ENCODE data around the gene PCYOX1L. TPM values are rescaled to one million over a fixed set of nuclear protein-coding genes. Genes with fewer than 3 reads are reported as not detected.

Gene PCYOX1L
- total and polyA plus RNA-seq, 2 donors (not counting 1 experiment from before 2014, with no cell fraction given), result 7.6 to 9.1 TPM

- Histone ChIP-seq H3K36me3 (ENCODE audit: control insufficient read depth, insufficient read depth, low read length) (peaks cover 14% of the 10 kb centered on the region), H2AFZ (ENCODE audit: low read length) (no peak overlapping the region), H3K9ac (ENCODE audit: insufficient read depth, low read length) (no peak overlapping the region), H3K79me2 (ENCODE audit: control insufficient read depth, insufficient read depth, low read length) (peaks cover 22% of the 10 kb centered on the region), H3K4me3 (replicated peaks in 1 of 4; ENCODE audit: control extremely low read depth in 1 of 4, insufficient read depth in 1 of 4, low read depth in 3 of 4, low read length in 4 of 4) (no peak overlapping the region), H3K4me1 (ENCODE audit: control insufficient read depth, extremely low read depth, insufficient read depth, low read length) (peaks cover 4% of the 10 kb centered on the region), H3K9me3 (ENCODE audit: control insufficient read depth, insufficient read depth, low read depth, low read length) (no peaks in the 10 kb centered on the region), H3K27me3 (ENCODE audit: control insufficient read depth, insufficient read depth, low read length) (no peaks in the 10 kb centered on the region), H3K27ac (ENCODE audit: insufficient read depth, low read length) (no peak overlapping the region), H3K4me2 (ENCODE audit: extremely low read depth, insufficient read depth, low read length) (no peak overlapping the region), H4K20me1 (ENCODE audit: control insufficient read depth, extremely low read depth, insufficient read depth, low read length) (no peaks in the 10 kb centered on the region)
- DNase-seq (ENCODE audit: low read depth in 2 of 2), result no peak
- TF ChIP-seq EZH2 (IDR thresholded peaks at IDR 0.05; ENCODE audit: low read length, missing control alignments) (no peak), CTCF (conservative IDR thresholded peaks at IDR 0.05 in 1 of 2, IDR thresholded peaks at IDR 0.05 in 1 of 2; ENCODE audit: low read depth in 1 of 2, low read length in 2 of 2) (no peak)
Observed at GRCh38 chr5:149348518-149348917, 9.3 kb upstream of the PCYOX1L start.

- Histone ChIP-seq H3K9ac (ENCODE audit: insufficient read depth, low read length) (no peak overlapping the region), H3K9me3 (ENCODE audit: control insufficient read depth, insufficient read depth, low read depth, low read length) (no peaks in the 10 kb centered on the region), H2AFZ (ENCODE audit: low read length) (no peak overlapping the region), H3K4me2 (ENCODE audit: extremely low read depth, insufficient read depth, low read length) (no peak overlapping the region), H3K36me3 (ENCODE audit: control insufficient read depth, insufficient read depth, low read length) (peaks cover 14% of the 10 kb centered on the region), H3K79me2 (ENCODE audit: control insufficient read depth, insufficient read depth, low read length) (peaks cover 22% of the 10 kb centered on the region), H3K4me3 (replicated peaks in 1 of 4; ENCODE audit: control extremely low read depth in 1 of 4, insufficient read depth in 1 of 4, low read depth in 3 of 4, low read length in 4 of 4) (no peak overlapping the region), H3K27me3 (ENCODE audit: control insufficient read depth, insufficient read depth, low read length) (no peaks in the 10 kb centered on the region), H3K27ac (ENCODE audit: insufficient read depth, low read length) (no peak overlapping the region), H3K4me1 (ENCODE audit: control insufficient read depth, extremely low read depth, insufficient read depth, low read length) (peaks cover 4% of the 10 kb centered on the region), H4K20me1 (ENCODE audit: control insufficient read depth, extremely low read depth, insufficient read depth, low read length) (no peaks in the 10 kb centered on the region)
- TF ChIP-seq EZH2 (IDR thresholded peaks at IDR 0.05; ENCODE audit: low read length, missing control alignments) (no peak), CTCF (conservative IDR thresholded peaks at IDR 0.05 in 1 of 2, IDR thresholded peaks at IDR 0.05 in 1 of 2; ENCODE audit: low read depth in 1 of 2, low read length in 2 of 2) (no peak)
- no peak for DNase-seq (ENCODE audit: low read depth in 2 of 2)
Observed at GRCh38 chr5:149349382-149349781, 8.5 kb upstream of the PCYOX1L start.

- DNase-seq (ENCODE audit: low read depth in 2 of 2), result no peak
- Histone ChIP-seq H2AFZ (ENCODE audit: low read length) (no peak overlapping the region), H3K9me3 (ENCODE audit: control insufficient read depth, insufficient read depth, low read depth, low read length) (no peaks in the 10 kb centered on the region), H3K9ac (ENCODE audit: insufficient read depth, low read length) (no peak overlapping the region), H3K79me2 (ENCODE audit: control insufficient read depth, insufficient read depth, low read length) (peaks cover 6% of the 10 kb centered on the region), H4K20me1 (ENCODE audit: control insufficient read depth, extremely low read depth, insufficient read depth, low read length) (no peaks in the 10 kb centered on the region), H3K27me3 (ENCODE audit: control insufficient read depth, insufficient read depth, low read length) (no peaks in the 10 kb centered on the region), H3K4me1 (ENCODE audit: control insufficient read depth, extremely low read depth, insufficient read depth, low read length) (peaks cover 2% of the 10 kb centered on the region), H3K36me3 (ENCODE audit: control insufficient read depth, insufficient read depth, low read length) (peaks cover 17% of the 10 kb centered on the region), H3K4me2 (ENCODE audit: extremely low read depth, insufficient read depth, low read length) (no peak overlapping the region), H3K4me3 (replicated peaks in 1 of 4; ENCODE audit: control extremely low read depth in 1 of 4, insufficient read depth in 1 of 4, low read depth in 3 of 4, low read length in 4 of 4) (no peak overlapping the region), H3K27ac (ENCODE audit: insufficient read depth, low read length) (no peak overlapping the region)
- no peak for TF ChIP-seq CTCF (conservative IDR thresholded peaks at IDR 0.05 in 1 of 2, IDR thresholded peaks at IDR 0.05 in 1 of 2; ENCODE audit: low read depth in 1 of 2, low read length in 2 of 2)
- no peak for TF ChIP-seq EZH2 (IDR thresholded peaks at IDR 0.05; ENCODE audit: low read length, missing control alignments)
Observed at GRCh38 chr5:149352169-149352568, 5.7 kb upstream of the PCYOX1L start.

Measured in fibroblast of lung (primary cell).